Spleen (tissue), 11 donors: ENCODE data around the gene VAC14. TPM values are rescaled to one million over a fixed set of nuclear protein-coding genes. Genes with fewer than 3 reads are reported as not detected.

Source experiments
- DNase-seq: peaks from one replicate; pipeline ENCODE4 v3.0.0-alpha.2; 2020
- H3K27ac ChIP-seq, 8 donors: fragments of 200-600 bp; sonication (generic) in 7 of 8; 1 replicate in 4 of 8; 2 replicates in 4 of 8; pipeline versions ENCODE4 v1.5.0 to v1.8.0; 2016 to 2021; ENCODE audit warnings: inconsistent platforms in 4 of 8, mild to moderate bottlenecking in 4 of 8, moderate library complexity in 1 of 8
- H3K27me3 ChIP-seq, 7 donors: fragments of 200-600 bp; sonication (generic) in 6 of 7; replicated peaks in 1 of 7; 1 replicate in 4 of 7; 2 replicates in 3 of 7; pipeline versions ENCODE4 v1.5.0 to v1.8.0; 2016 to 2021; ENCODE audit warnings: inconsistent platforms in 3 of 7, mild to moderate bottlenecking in 1 of 7
- H3K36me3 ChIP-seq, 6 donors: fragments of 200-600 bp; sonication (generic) in 5 of 6; 1 replicate in 4 of 6; 2 replicates in 2 of 6; pipeline versions ENCODE4 v1.5.0 to v1.8.0; 2016 to 2021; ENCODE audit warnings: inconsistent platforms in 2 of 6
- H3K4me1 ChIP-seq, 6 donors: fragments of 200-600 bp; sonication (generic) in 5 of 6; 1 replicate in 3 of 6; 2 replicates in 3 of 6; pipeline versions ENCODE4 v1.5.0 to v1.8.0; 2016 to 2021; ENCODE audit warnings: inconsistent platforms in 3 of 6
- H3K4me3 ChIP-seq, 8 donors: fragments of 200-600 bp; sonication (generic) in 7 of 8; 1 replicate in 4 of 8; 2 replicates in 4 of 8; pipeline versions ENCODE4 v1.5.0 to v1.8.0; 2016 to 2021; ENCODE audit warnings: inconsistent platforms in 4 of 8, mild to moderate bottlenecking in 4 of 8, moderate library complexity in 2 of 8
- H3K9me3 ChIP-seq, 8 donors: fragments of 200-600 bp; sonication (generic) in 7 of 8; 1 replicate in 4 of 8; 2 replicates in 4 of 8; pipeline versions ENCODE4 v1.5.0 to v1.8.0; 2016 to 2021; ENCODE audit warnings: inconsistent platforms in 4 of 8
- CTCF ChIP-seq, 11 experiments: fragments of 200-600 bp in 7 of 11; fragments of 450-650 bp in 4 of 11; sonication (generic) in 4 of 11; IDR thresholded peaks in 8 of 11; conservative IDR thresholded peaks in 3 of 11; 1 replicate in 7 of 11; 2 replicates in 4 of 11; pipeline versions ENCODE4 v1.4.0 to v1.8.0; 2016 to 2021; ENCODE audit warnings: antibody characterized with exemption in 11 of 11, inconsistent platforms in 4 of 11, mild to moderate bottlenecking in 1 of 11
- POLR2A ChIP-seq, 3 donors: fragments of 450-650 bp; IDR thresholded peaks; one replicate each; pipeline ENCODE4 v1.5.1; 2017; ENCODE audit warnings: antibody characterized with exemption in 3 of 3, mild to moderate bottlenecking in 1 of 3
- POLR2AphosphoS5 ChIP-seq, 3 donors: sonication (generic); formaldehyde crosslinking; IDR thresholded peaks; one replicate each; pipeline ENCODE4 v1.5.1; 2017; ENCODE audit warnings: antibody characterized with exemption in 3 of 3
- WGBS, 5 donors: extraction: QIAGEN DNeasy Blood & Tissue Kit in 3 of 5; methylation state at CpG; one replicate each; pipeline versions ENCODE4 v1.1.5 to v1.1.7; 2013 to 2018; 5-methylcytosine and 5-hydroxymethylcytosine counted together
- intact Hi-C: fragments of 100-400 bp; cut with DNase I; formaldehyde crosslinking; loops from one replicate; pipeline ENCODE4 v1.15.0; 2023; ENCODE audit warnings: low total_unique reads
- polyA plus RNA-seq, 3 donors: library from polyadenylated mRNA; stranded (reverse); fragments of 200-250 nt; gene quantifications; one replicate each; pipeline ENCODE4 v1.2.1, GENCODE V29; 2013
- total RNA-seq, 7 donors: library from RNA; depleted of rRNA in 3 of 7; stranded (reverse); fragments of >200 nt in 3 of 7; fragmentation: NEBNext Ultra II Directional in 4 of 7; extraction: Animal tissue kit (Norgen Biotek cat#: 25700) in 4 of 7; gene quantifications; one replicate each; pipeline versions ENCODE4 v1.1.0 to v1.2.1, GENCODE V29; 2016 to 2021
- donor health status: healthy with polysubstance abuse.
- donor health status: DM: no; HTN: no; CAD: no; lungs with moderate emphysema.
- donor health status: DM: no; HTN: no; CAD: no.
- donor health status: Bipolar disorder and iron deficiency.
- donor health status: healthy.
- donor health status: DM: no; HTN: no; CAD: no.
- donor health status: DM: yes; HTN: yes; CAD: no.

Gene VAC14
- total and polyA plus RNA-seq, 10 donors: 29.1 to 70.0 (median 48.1) TPM

GRCh38 chr16:70767377-70768202, 33.4 kb downstream of the VAC14 start:
- Histone ChIP-seq H3K27ac (no peak overlapping the region), H3K4me3 (no peak overlapping the region), H3K9me3 (no peaks in the 10 kb centered on the region), H3K4me1 (peaks cover 0 to 19% (median 12%) of the 10 kb centered on the region in 6 donors), H3K36me3 (peaks cover 0 to 100% (median 48%) of the 10 kb centered on the region in 6 donors), H3K27me3 (no peaks in the 10 kb centered on the region)
- intact Hi-C loops: no loop called here
- no peak for DNase-seq
- WGBS, 5 donors: 85 to 91% (median 89%) methylated on average over 4 of the region's 4 CpGs
- TF ChIP-seq POLR2AphosphoS5 (IDR thresholded peaks at IDR 0.05) (no peak), POLR2A (IDR thresholded peaks at IDR 0.05) (no peak), CTCF (IDR thresholded peaks at IDR 0.05 in 8 of 11, conservative IDR thresholded peaks at IDR 0.05 in 3 of 11) (no peak)

GRCh38 chr16:70766658-70767057, 34.3 kb downstream of the VAC14 start:
- H3K4me3 ChIP-seq: no peak overlapping the region
- H3K4me1 ChIP-seq: peaks cover 0 to 19% (median 12%) of the 10 kb centered on the region in 6 donors
- H3K27me3 ChIP-seq: no peaks in the 10 kb centered on the region
- no peaks in the 10 kb centered on the region for H3K9me3 ChIP-seq
- peaks cover 0 to 100% (median 49%) of the 10 kb centered on the region in 6 donors for H3K36me3 ChIP-seq
- intact Hi-C loops: no loop called here
- no peak for TF ChIP-seq POLR2AphosphoS5 (IDR thresholded peaks at IDR 0.05)
- no peak for TF ChIP-seq CTCF (IDR thresholded peaks at IDR 0.05 in 8 of 11, conservative IDR thresholded peaks at IDR 0.05 in 3 of 11)
- no peak for TF ChIP-seq POLR2A (IDR thresholded peaks at IDR 0.05)
- 91 to 98% (median 92%) methylated on average over 4 of the region's 4 CpGs for WGBS, 5 donors
- H3K27ac ChIP-seq: no peak overlapping the region
- DNase-seq: no peak

GRCh38 chr16:70766176-70766575, 34.8 kb downstream of the VAC14 start:
- H3K9me3 ChIP-seq: no peaks in the 10 kb centered on the region
- H3K27ac ChIP-seq: no peak overlapping the region
- H3K36me3 ChIP-seq: peaks cover 0 to 100% (median 50%) of the 10 kb centered on the region in 6 donors
- 91 to 98% (median 96%) methylated on average over 8 of the region's 8 CpGs for WGBS, 5 donors
- no peaks in the 10 kb centered on the region for H3K27me3 ChIP-seq
- TF ChIP-seq POLR2AphosphoS5 (IDR thresholded peaks at IDR 0.05): no peak
- no peak for TF ChIP-seq POLR2A (IDR thresholded peaks at IDR 0.05)
- TF ChIP-seq CTCF (IDR thresholded peaks at IDR 0.05 in 8 of 11, conservative IDR thresholded peaks at IDR 0.05 in 3 of 11): no peak
- no peak for DNase-seq
- intact Hi-C loops: no loop called here
- H3K4me1 ChIP-seq: peaks cover 0 to 18% (median 11%) of the 10 kb centered on the region in 6 donors
- H3K4me3 ChIP-seq: no peak overlapping the region

GRCh38 chr16:70765491-70765890, 35.5 kb downstream of the VAC14 start:
- intact Hi-C loops: no loop called here
- Histone ChIP-seq H3K9me3 (no peaks in the 10 kb centered on the region), H3K27me3 (no peaks in the 10 kb centered on the region), H3K36me3 (peaks cover 0 to 100% (median 51%) of the 10 kb centered on the region in 6 donors), H3K4me3 (no peak overlapping the region), H3K4me1 (peaks cover 0 to 11% (median 4%) of the 10 kb centered on the region in 6 donors), H3K27ac (no peak overlapping the region)
- TF ChIP-seq CTCF (IDR thresholded peaks at IDR 0.05 in 8 of 11, conservative IDR thresholded peaks at IDR 0.05 in 3 of 11): no peak
- no peak for TF ChIP-seq POLR2AphosphoS5 (IDR thresholded peaks at IDR 0.05)
- TF ChIP-seq POLR2A (IDR thresholded peaks at IDR 0.05): no peak
- 90 to 98% (median 95%) methylated on average over 7 to 8 of the region's 8 CpGs for WGBS, 5 donors
- no peak for DNase-seq
